Hippocampal formation (tissue), 2 donors: ENCODE results near the gene CCNL1.
"Not testable (repeated sequence)": the region's sequence is repeated elsewhere in the genome, so short reads cannot be mapped to it uniquely, and the experiment has no call there.

Experiments used
- DNase-seq, 2 donors: peaks; one replicate each; lab custom pipeline; 2025; lab: John Stamatoyannopoulos, UW

The CCNL1 gene

GRCh38 chr3:157159762-157160657 is at the start of gene CCNL1:
TSS of gene CCNL1 (minus strand) at chr3:157160147. CDS start at chr3:157160094, 53 bp downstream.
- peak; percentile 91 to 96 for DNase-seq

- no peak for DNase-seq
These were observed 44.9 kb upstream of the CCNL1 start for GRCh38 chr3:157204880-157205279.

GRCh38 chr3:157204431-157204830 is 44.5 kb upstream of the CCNL1 start:
- peak in 1 of 2 donors; percentile 64 for DNase-seq

GRCh38 chr3:157201648-157202278 is 41.8 kb upstream of the CCNL1 start:
- DNase-seq = peak in 1 of 2 donors; percentile 57

- DNase-seq = no peak
These were observed 39.9 kb upstream of the CCNL1 start for GRCh38 chr3:157199841-157200240.

- no peak for DNase-seq
These were observed 36.0 kb upstream of the CCNL1 start for GRCh38 chr3:157195965-157196364.

- DNase-seq = not testable (repeated sequence)
These were observed 31.2 kb upstream of the CCNL1 start for GRCh38 chr3:157191149-157191548.

GRCh38 chr3:157190380-157190872 is 30.5 kb upstream of the CCNL1 start:
- DNase-seq = no peak

- DNase-seq = no peak
These were observed 28.4 kb upstream of the CCNL1 start for GRCh38 chr3:157188391-157188790.

- DNase-seq = no peak
These were observed 22.9 kb upstream of the CCNL1 start for GRCh38 chr3:157182879-157183278.

- DNase-seq = no peak
These were observed 20.3 kb upstream of the CCNL1 start for GRCh38 chr3:157180262-157180661.

GRCh38 chr3:157179365-157179803 is 19.4 kb upstream of the CCNL1 start:
- DNase-seq = no peak

- not testable (repeated sequence) for DNase-seq
These were observed 18.8 kb upstream of the CCNL1 start for GRCh38 chr3:157178503-157179364.

GRCh38 chr3:157177801-157178453 is 18.0 kb upstream of the CCNL1 start:
- DNase-seq = not testable (repeated sequence)

- DNase-seq = no peak
These were observed 17.0 kb upstream of the CCNL1 start for GRCh38 chr3:157176934-157177333.

GRCh38 chr3:157175691-157176507 is 16.0 kb upstream of the CCNL1 start:
- no peak for DNase-seq

GRCh38 chr3:157174649-157175498 is 14.9 kb upstream of the CCNL1 start:
- DNase-seq = peak; percentile 97 to 98

- no peak for DNase-seq
These were observed 14.3 kb upstream of the CCNL1 start for GRCh38 chr3:157174290-157174648.

- DNase-seq = not testable (repeated sequence)
These were observed 13.4 kb upstream of the CCNL1 start for GRCh38 chr3:157173343-157173742.

- DNase-seq = no peak
These were observed 12.8 kb upstream of the CCNL1 start for GRCh38 chr3:157172746-157173145.
